Liver (tissue), 9 donors: Measurements from ENCODE around the gene ETS2. TPM values are rescaled to one million over a fixed set of nuclear protein-coding genes. Genes with fewer than 3 reads are reported as not detected.

Experiments used
- DNase-seq: peaks from one replicate; pipeline ENCODE4 v3.0.0-alpha.2; 2017; ENCODE audit warnings: low spot score
- H3K27ac ChIP-seq, 2 donors: one replicate each; pipeline ENCODE4 v1.7.0; 2013; ENCODE audit warnings: inconsistent platforms in 2 of 2, low read length in 2 of 2, control low read depth in 1 of 2, low read depth in 1 of 2, mild to moderate bottlenecking in 1 of 2
- H3K27me3 ChIP-seq, 4 donors: one replicate each; pipeline versions ENCODE4 v1.6.1 to v1.7.0; 2013; ENCODE audit warnings: low read length in 3 of 4, inconsistent platforms in 1 of 4, mild to moderate bottlenecking in 1 of 4, moderate library complexity in 1 of 4; ENCODE audit not compliant: control insufficient read depth in 4 of 4, insufficient read depth in 4 of 4
- H3K36me3 ChIP-seq, 4 donors: one replicate each; pipeline versions ENCODE4 v1.6.1 to v1.7.0; 2013; ENCODE audit warnings: low read length in 3 of 4, mild to moderate bottlenecking in 3 of 4, low read depth in 1 of 4, moderate library complexity in 1 of 4; ENCODE audit not compliant: control insufficient read depth in 4 of 4, insufficient read depth in 3 of 4
- H3K4me1 ChIP-seq, 4 donors: one replicate each; pipeline versions ENCODE4 v1.6.1 to v1.7.0; 2013; ENCODE audit warnings: low read length in 3 of 4, mild to moderate bottlenecking in 3 of 4, moderate library complexity in 1 of 4; ENCODE audit not compliant: control insufficient read depth in 4 of 4, insufficient read depth in 4 of 4
- H3K4me3 ChIP-seq, 3 donors: one replicate each; pipeline versions ENCODE4 v1.6.1 to v1.7.0; 2013; ENCODE audit warnings: low read length in 3 of 3, control low read depth in 1 of 3, low read depth in 1 of 3, mild to moderate bottlenecking in 1 of 3
- H3K9ac ChIP-seq, 2 donors: one replicate each; pipeline ENCODE4 v1.7.0; 2013; ENCODE audit warnings: low read length in 2 of 2, mild to moderate bottlenecking in 2 of 2, moderate library complexity in 2 of 2, control low read depth in 1 of 2, low read depth in 1 of 2
- H3K9me3 ChIP-seq, 4 donors: one replicate each; pipeline versions ENCODE4 v1.6.1 to v1.7.0; 2013; ENCODE audit warnings: low read length in 3 of 4; ENCODE audit not compliant: control insufficient read depth in 4 of 4
- EGR1 ChIP-seq, 2 donors: IDR thresholded peaks; 2 replicates each; pipeline ENCODE4 v1.6.1; 2016 to 2018; ENCODE audit warnings: antibody characterized with exemption in 2 of 2, low read depth in 2 of 2
- FOXA1 ChIP-seq: IDR thresholded peaks from 2 replicates; pipeline ENCODE4 v1.6.1; 2016; ENCODE audit warnings: antibody characterized with exemption
- FOXA2 ChIP-seq: IDR thresholded peaks from 2 replicates; pipeline ENCODE4 v1.6.1; 2016; ENCODE audit warnings: antibody characterized with exemption
- GABPA ChIP-seq, 2 donors: IDR thresholded peaks in 1 of 2; conservative IDR thresholded peaks in 1 of 2; 2 replicates each; pipeline ENCODE4 v1.6.1; 2016; ENCODE audit warnings: antibody characterized with exemption in 2 of 2, mild to moderate bottlenecking in 1 of 2, moderate library complexity in 1 of 2
- HNF4A ChIP-seq, 2 donors: conservative IDR thresholded peaks; 2 replicates each; pipeline ENCODE4 v1.6.1; 2016; ENCODE audit warnings: antibody characterized with exemption in 2 of 2, mild to moderate bottlenecking in 2 of 2
- HNF4G ChIP-seq: IDR thresholded peaks from 2 replicates; pipeline ENCODE4 v1.6.1; 2016; ENCODE audit warnings: antibody characterized with exemption
- JUND ChIP-seq, 2 donors: IDR thresholded peaks; 2 replicates each; pipeline ENCODE4 v1.6.1; 2016; ENCODE audit warnings: antibody characterized with exemption in 2 of 2
- NR2F2 ChIP-seq: IDR thresholded peaks from 2 replicates; pipeline ENCODE4 v1.6.1; 2016; ENCODE audit warnings: antibody characterized with exemption
- RAD21 ChIP-seq, 2 donors: IDR thresholded peaks; 2 replicates each; pipeline ENCODE4 v1.6.1; 2016; ENCODE audit warnings: antibody characterized with exemption in 2 of 2, mild to moderate bottlenecking in 2 of 2
- RXRA ChIP-seq, 2 donors: IDR thresholded peaks; 2 replicates each; pipeline ENCODE4 v1.6.1; 2017 to 2018; ENCODE audit warnings: antibody characterized with exemption in 2 of 2, mild to moderate bottlenecking in 1 of 2
- SP1 ChIP-seq: IDR thresholded peaks from 2 replicates; pipeline ENCODE4 v1.6.1; 2018; ENCODE audit warnings: antibody characterized with exemption, mild to moderate bottlenecking
- TAF1 ChIP-seq: conservative IDR thresholded peaks from 2 replicates; pipeline ENCODE4 v1.6.1; 2016; ENCODE audit warnings: antibody characterized with exemption, mild to moderate bottlenecking
- YY1 ChIP-seq: IDR thresholded peaks from 2 replicates; pipeline ENCODE4 v1.6.1; 2016; ENCODE audit warnings: antibody characterized with exemption, mild to moderate bottlenecking
- WGBS: extraction: QIAGEN DNeasy Blood & Tissue Kit; methylation state at CpG from one replicate; pipeline ENCODE4 v1.1.7; 2013; 5-methylcytosine and 5-hydroxymethylcytosine counted together
- polyA plus RNA-seq, 2 donors: library from polyadenylated mRNA; stranded (reverse) in 1 of 2; unstranded in 1 of 2; fragments of 200-250 nt in 1 of 2; fragments of >200 nt in 1 of 2; fragmentation: Nextera tagmentation in 1 of 2; extraction: Ambion mirVana in 1 of 2; gene quantifications; one replicate each; pipeline versions ENCODE4 v1.2.1 to v1.2.3, GENCODE V29; 2013 to 2015
- total RNA-seq, 2 donors: library from RNA; depleted of rRNA; stranded (reverse); fragments of >200 nt; gene quantifications; one replicate each; pipeline ENCODE4 v1.2.3, GENCODE V29; 2014
- TF ChIP-seq, protein P1 (sequence below): IDR thresholded peaks from 2 replicates; pipeline ENCODE4 v1.6.1; 2016; ENCODE audit warnings: antibody characterized with exemption, mild to moderate bottlenecking
- TF ChIP-seq, protein P2 (sequence below): IDR thresholded peaks from 2 replicates; pipeline ENCODE4 v1.6.1; 2016; ENCODE audit warnings: antibody characterized with exemption
- TF ChIP-seq, protein P3 (sequence below): IDR thresholded peaks from 2 replicates; pipeline ENCODE4 v1.6.1; 2016; ENCODE audit warnings: antibody characterized with exemption
- TF ChIP-seq, protein P4 (sequence below): IDR thresholded peaks from 2 replicates; pipeline ENCODE4 v1.6.1; 2016; ENCODE audit warnings: antibody characterized with exemption
- TF ChIP-seq, protein P5 (sequence below): fragments of 150-350 bp; IDR thresholded peaks from 2 replicates; pipeline ENCODE4 v1.5.1; 2017; ENCODE audit warnings: improper control_type of control experiment, low read depth, low read length; ENCODE audit not compliant: missing input control
- donor health status: healthy.
- donor health status: healthy.
- donor health status: healthy.
- donor health status: healthy.
- donor health status: healthy.

Gene ETS2
- total and polyA plus RNA-seq, 4 donors, result 20.2 to 90.7 (median 41.8) TPM

DNA sequence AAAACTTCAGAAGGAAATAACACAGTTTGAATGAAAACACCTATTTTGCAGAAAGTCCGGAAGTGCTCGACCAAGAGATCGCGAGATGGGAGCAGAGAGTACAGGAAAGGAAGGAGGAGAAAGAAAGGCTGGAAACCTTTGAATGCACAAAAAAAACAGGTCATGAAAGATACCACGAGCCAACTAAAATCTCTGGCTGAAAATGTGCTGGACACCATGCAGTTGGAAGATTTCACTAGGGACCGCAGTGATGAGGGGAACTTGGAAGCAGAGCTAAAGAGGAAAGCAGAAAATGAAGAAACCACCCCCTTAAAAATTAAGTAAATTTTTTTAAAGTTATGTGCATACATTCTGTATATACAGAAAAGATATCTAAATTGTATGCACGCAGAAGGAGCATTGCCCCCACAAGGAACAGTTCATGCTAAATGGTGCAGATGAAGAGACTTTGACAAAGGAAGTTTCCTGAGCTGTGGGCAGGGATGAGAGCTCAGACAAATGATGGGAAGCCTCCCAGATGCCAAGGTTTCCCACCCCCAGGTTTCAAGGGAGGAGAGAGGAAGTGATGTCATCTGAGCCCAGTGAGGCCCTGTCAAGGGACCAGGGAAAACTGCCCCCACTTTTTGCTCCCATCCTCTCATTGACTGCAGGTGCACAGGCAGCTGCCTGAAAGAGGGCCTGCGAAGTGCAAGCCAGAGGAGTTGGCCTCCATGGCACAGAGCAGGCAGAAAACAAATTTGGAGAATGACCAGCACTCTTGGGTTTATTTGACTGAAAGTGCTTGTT is 52.5 kb downstream of the ETS2 start:
- no peak overlapping the region for H3K9ac ChIP-seq
- no peaks in the 10 kb centered on the region for H3K9me3 ChIP-seq
- no peaks in the 10 kb centered on the region for H3K27me3 ChIP-seq
- no peak overlapping the region for H3K4me3 ChIP-seq
- H3K27ac ChIP-seq, result no peak overlapping the region
- H3K4me1 ChIP-seq, result no peaks in the 10 kb centered on the region
- no peaks in the 10 kb centered on the region for H3K36me3 ChIP-seq
- DNase-seq, result no peak
- no peak for TF ChIP-seq HNF4G
- no peak for TF ChIP-seq RAD21 (IDR thresholded peaks at IDR 0.05)
- TF ChIP-seq RXRA (IDR thresholded peaks at IDR 0.05), result no peak
- TF ChIP-seq, protein P1, sequence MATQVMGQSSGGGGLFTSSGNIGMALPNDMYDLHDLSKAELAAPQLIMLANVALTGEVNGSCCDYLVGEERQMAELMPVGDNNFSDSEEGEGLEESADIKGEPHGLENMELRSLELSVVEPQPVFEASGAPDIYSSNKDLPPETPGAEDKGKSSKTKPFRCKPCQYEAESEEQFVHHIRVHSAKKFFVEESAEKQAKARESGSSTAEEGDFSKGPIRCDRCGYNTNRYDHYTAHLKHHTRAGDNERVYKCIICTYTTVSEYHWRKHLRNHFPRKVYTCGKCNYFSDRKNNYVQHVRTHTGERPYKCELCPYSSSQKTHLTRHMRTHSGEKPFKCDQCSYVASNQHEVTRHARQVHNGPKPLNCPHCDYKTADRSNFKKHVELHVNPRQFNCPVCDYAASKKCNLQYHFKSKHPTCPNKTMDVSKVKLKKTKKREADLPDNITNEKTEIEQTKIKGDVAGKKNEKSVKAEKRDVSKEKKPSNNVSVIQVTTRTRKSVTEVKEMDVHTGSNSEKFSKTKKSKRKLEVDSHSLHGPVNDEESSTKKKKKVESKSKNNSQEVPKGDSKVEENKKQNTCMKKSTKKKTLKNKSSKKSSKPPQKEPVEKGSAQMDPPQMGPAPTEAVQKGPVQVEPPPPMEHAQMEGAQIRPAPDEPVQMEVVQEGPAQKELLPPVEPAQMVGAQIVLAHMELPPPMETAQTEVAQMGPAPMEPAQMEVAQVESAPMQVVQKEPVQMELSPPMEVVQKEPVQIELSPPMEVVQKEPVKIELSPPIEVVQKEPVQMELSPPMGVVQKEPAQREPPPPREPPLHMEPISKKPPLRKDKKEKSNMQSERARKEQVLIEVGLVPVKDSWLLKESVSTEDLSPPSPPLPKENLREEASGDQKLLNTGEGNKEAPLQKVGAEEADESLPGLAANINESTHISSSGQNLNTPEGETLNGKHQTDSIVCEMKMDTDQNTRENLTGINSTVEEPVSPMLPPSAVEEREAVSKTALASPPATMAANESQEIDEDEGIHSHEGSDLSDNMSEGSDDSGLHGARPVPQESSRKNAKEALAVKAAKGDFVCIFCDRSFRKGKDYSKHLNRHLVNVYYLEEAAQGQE, result no peak
- 89% methylated on average over 8 of the region's 8 CpGs for whole genome bisulfite sequencing

DNA sequence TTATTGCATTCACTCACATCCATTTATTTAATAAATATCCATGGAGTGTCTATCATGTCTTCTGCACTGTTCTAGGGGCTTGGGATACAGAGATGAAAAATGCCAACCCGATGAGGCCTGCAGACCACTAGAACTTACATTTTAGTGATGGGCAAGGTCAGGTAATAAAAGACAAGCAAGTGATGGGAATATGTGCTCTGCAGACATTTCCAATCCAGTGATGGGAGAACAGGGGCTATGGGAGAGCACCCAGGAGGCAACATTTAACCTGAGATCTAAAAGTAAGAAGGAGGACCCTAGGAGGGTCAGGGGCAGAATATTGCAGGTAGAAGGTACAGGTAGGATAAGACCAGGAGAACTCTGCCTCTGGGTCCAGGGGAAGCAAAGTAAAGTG is 53.1 kb downstream of the ETS2 start:
- WGBS, result 93% methylated on average over 1 of the region's 1 CpG
- H3K27me3 ChIP-seq, result no peaks in the 10 kb centered on the region
- H3K36me3 ChIP-seq, result no peaks in the 10 kb centered on the region
- H3K27ac ChIP-seq, result no peak overlapping the region
- H3K9ac ChIP-seq, result no peak overlapping the region
- no peak for DNase-seq
- H3K4me3 ChIP-seq, result no peak overlapping the region
- TF ChIP-seq SP1 (no peak), HNF4G (no peak), RXRA (IDR thresholded peaks at IDR 0.05) (no peak), FOXA2 (no peak), JUND (IDR thresholded peaks at IDR 0.05) (no peak), TAF1 (no peak), YY1 (no peak), EGR1 (IDR thresholded peaks at IDR 0.05; ENCODE audit: low read depth in 2 of 2) (no peak), NR2F2 (no peak), RAD21 (IDR thresholded peaks at IDR 0.05) (no peak), FOXA1 (no peak), HNF4A (conservative IDR thresholded peaks at IDR 0.05) (no peak), GABPA (IDR thresholded peaks at IDR 0.05 in 1 of 2, conservative IDR thresholded peaks at IDR 0.05 in 1 of 2) (no peak)
- TF ChIP-seq, protein P2, sequence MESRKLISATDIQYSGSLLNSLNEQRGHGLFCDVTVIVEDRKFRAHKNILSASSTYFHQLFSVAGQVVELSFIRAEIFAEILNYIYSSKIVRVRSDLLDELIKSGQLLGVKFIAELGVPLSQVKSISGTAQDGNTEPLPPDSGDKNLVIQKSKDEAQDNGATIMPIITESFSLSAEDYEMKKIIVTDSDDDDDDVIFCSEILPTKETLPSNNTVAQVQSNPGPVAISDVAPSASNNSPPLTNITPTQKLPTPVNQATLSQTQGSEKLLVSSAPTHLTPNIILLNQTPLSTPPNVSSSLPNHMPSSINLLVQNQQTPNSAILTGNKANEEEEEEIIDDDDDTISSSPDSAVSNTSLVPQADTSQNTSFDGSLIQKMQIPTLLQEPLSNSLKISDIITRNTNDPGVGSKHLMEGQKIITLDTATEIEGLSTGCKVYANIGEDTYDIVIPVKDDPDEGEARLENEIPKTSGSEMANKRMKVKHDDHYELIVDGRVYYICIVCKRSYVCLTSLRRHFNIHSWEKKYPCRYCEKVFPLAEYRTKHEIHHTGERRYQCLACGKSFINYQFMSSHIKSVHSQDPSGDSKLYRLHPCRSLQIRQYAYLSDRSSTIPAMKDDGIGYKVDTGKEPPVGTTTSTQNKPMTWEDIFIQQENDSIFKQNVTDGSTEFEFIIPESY, result no peak
- TF ChIP-seq, protein P3, sequence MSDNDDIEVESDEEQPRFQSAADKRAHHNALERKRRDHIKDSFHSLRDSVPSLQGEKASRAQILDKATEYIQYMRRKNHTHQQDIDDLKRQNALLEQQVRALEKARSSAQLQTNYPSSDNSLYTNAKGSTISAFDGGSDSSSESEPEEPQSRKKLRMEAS, result no peak
- TF ChIP-seq, protein P1, result no peak
- TF ChIP-seq, protein P4, sequence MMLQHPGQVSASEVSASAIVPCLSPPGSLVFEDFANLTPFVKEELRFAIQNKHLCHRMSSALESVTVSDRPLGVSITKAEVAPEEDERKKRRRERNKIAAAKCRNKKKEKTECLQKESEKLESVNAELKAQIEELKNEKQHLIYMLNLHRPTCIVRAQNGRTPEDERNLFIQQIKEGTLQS, result no peak
- TF ChIP-seq, protein P5, sequence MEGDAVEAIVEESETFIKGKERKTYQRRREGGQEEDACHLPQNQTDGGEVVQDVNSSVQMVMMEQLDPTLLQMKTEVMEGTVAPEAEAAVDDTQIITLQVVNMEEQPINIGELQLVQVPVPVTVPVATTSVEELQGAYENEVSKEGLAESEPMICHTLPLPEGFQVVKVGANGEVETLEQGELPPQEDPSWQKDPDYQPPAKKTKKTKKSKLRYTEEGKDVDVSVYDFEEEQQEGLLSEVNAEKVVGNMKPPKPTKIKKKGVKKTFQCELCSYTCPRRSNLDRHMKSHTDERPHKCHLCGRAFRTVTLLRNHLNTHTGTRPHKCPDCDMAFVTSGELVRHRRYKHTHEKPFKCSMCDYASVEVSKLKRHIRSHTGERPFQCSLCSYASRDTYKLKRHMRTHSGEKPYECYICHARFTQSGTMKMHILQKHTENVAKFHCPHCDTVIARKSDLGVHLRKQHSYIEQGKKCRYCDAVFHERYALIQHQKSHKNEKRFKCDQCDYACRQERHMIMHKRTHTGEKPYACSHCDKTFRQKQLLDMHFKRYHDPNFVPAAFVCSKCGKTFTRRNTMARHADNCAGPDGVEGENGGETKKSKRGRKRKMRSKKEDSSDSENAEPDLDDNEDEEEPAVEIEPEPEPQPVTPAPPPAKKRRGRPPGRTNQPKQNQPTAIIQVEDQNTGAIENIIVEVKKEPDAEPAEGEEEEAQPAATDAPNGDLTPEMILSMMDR, result no peak
- H3K9me3 ChIP-seq, result no peaks in the 10 kb centered on the region
- H3K4me1 ChIP-seq, result no peaks in the 10 kb centered on the region
